GM23338 (cell line): Measurements from ENCODE around the gene DDT. TPM values are rescaled to one million over a fixed set of nuclear protein-coding genes. Genes with fewer than 3 reads are reported as not detected.

Experiments
- ATAC-seq: fragments of 200-7000 bp; cut with Tn5 transposase; 3 replicates; pipeline ENCODE4 v1.9.1; 2020
- DNase-seq: peaks from one replicate; pipeline ENCODE4 v3.0.0-alpha.2; 2015; ENCODE audit warnings: low spot score
- H2AFZ ChIP-seq: fragments of 200-600 bp; sonication (generic); 2 replicates; pipeline ENCODE4 v1.8.0; 2016; ENCODE audit warnings: antibody characterized with exemption, mild to moderate bottlenecking, moderate library complexity
- H3F3A ChIP-seq: fragments of 200-600 bp; sonication (generic); replicated peaks from 2 replicates; pipeline ENCODE4 v1.8.0; 2017; ENCODE audit warnings: antibody characterized with exemption, mixed run types, low read depth
- H3K27ac ChIP-seq: fragments of 200-600 bp; sonication (generic); 2 replicates; pipeline ENCODE4 v1.6.1; 2016; ENCODE audit warnings: low read depth
- H3K27me3 ChIP-seq: fragments of 200-600 bp; sonication (generic); 2 replicates; pipeline ENCODE4 v1.8.0; 2016; ENCODE audit warnings: mild to moderate bottlenecking, mixed run types, moderate library complexity; ENCODE audit not compliant: insufficient read depth
- H3K36me3 ChIP-seq: fragments of 200-600 bp; sonication (generic); 2 replicates; pipeline ENCODE4 v1.8.0; 2016; ENCODE audit warnings: mild to moderate bottlenecking; ENCODE audit not compliant: insufficient read depth
- H3K4me1 ChIP-seq: fragments of 200-600 bp; sonication (generic); 2 replicates; pipeline ENCODE4 v1.8.0; 2016; ENCODE audit warnings: mild to moderate bottlenecking, moderate library complexity; ENCODE audit not compliant: insufficient read depth
- H3K4me2 ChIP-seq: fragments of 200-600 bp; sonication (generic); 2 replicates; pipeline ENCODE4 v1.7.1; 2017; ENCODE audit warnings: mixed run types
- H3K4me3 ChIP-seq: fragments of 200-600 bp; sonication (generic); 2 replicates; pipeline ENCODE4 v1.6.1; 2016; ENCODE audit warnings: mixed run types
- H3K79me2 ChIP-seq: fragments of 200-600 bp; sonication (generic); replicated peaks from 2 replicates; pipeline ENCODE4 v1.8.0; 2017; ENCODE audit warnings: mild to moderate bottlenecking; ENCODE audit not compliant: insufficient read depth
- H3K9me2 ChIP-seq: fragments of 200-600 bp; sonication (generic); 2 replicates; pipeline ENCODE4 v1.8.0; 2017; ENCODE audit not compliant: insufficient read depth
- H4K20me1 ChIP-seq: fragments of 200-600 bp; sonication (generic); replicated peaks from 2 replicates; pipeline ENCODE4 v1.8.0; 2017; ENCODE audit warnings: mild to moderate bottlenecking; ENCODE audit not compliant: insufficient read depth
- H3K27ac Mint-ChIP-seq: 2 replicates; pipeline ENCODE4 v1.8.0; 2020; ENCODE audit warnings: inconsistent platforms, mild to moderate bottlenecking, moderate library complexity, mixed read lengths
- H3K27me3 Mint-ChIP-seq: 3 replicates; pipeline ENCODE4 v1.8.0; 2022; ENCODE audit warnings: low read depth, mild to moderate bottlenecking, moderate library complexity, mixed read lengths, inconsistent platforms; ENCODE audit not compliant: insufficient read depth, poor library complexity
- H3K36me3 Mint-ChIP-seq: 3 replicates; pipeline ENCODE4 v1.8.0; 2021; ENCODE audit warnings: low read depth, mild to moderate bottlenecking, inconsistent platforms, moderate library complexity, mixed read lengths
- H3K4me1 Mint-ChIP-seq: 3 replicates; pipeline ENCODE4 v1.8.0; 2020; ENCODE audit warnings: mild to moderate bottlenecking, inconsistent platforms, mixed read lengths
- H3K4me3 Mint-ChIP-seq: 3 replicates; pipeline ENCODE4 v1.8.0; 2021; ENCODE audit warnings: moderate library complexity, mild to moderate bottlenecking, inconsistent platforms, mixed read lengths
- H3K9me3 Mint-ChIP-seq: 3 replicates; pipeline ENCODE4 v1.8.0; 2020; ENCODE audit warnings: moderate library complexity, mild to moderate bottlenecking, inconsistent platforms, mixed read lengths
- EZH2phosphoT487 ChIP-seq: fragments of 200-600 bp; sonication (generic); IDR thresholded peaks from one replicate; pipeline ENCODE4 v1.8.1; 2018; ENCODE audit warnings: antibody characterized with exemption; ENCODE audit not compliant: unreplicated experiment
- NANOG ChIP-seq: IDR thresholded peaks from 2 replicates; pipeline ENCODE4 v1.6.1; 2016; ENCODE audit warnings: antibody characterized with exemption, borderline replicate concordance
- POLR2AphosphoS5 ChIP-seq: IDR thresholded peaks from 2 replicates; pipeline ENCODE4 v1.6.1; 2016; ENCODE audit warnings: antibody characterized with exemption, low read depth
- REST ChIP-seq: IDR thresholded peaks from one replicate; pipeline ENCODE4 v1.6.1; 2018; ENCODE audit warnings: antibody characterized with exemption; ENCODE audit not compliant: unreplicated experiment
- ZNF114 ChIP-seq: fragments of 250-450 bp; sonication (Bioruptor Pico); IDR thresholded peaks from 2 replicates; pipeline ENCODE4 v1.5.0; 2020; ENCODE audit warnings: mild to moderate bottlenecking, moderate library complexity
- ZNF331 ChIP-seq: fragments of 250-450 bp; sonication (Bioruptor Pico); IDR thresholded peaks from 2 replicates; pipeline ENCODE4 v1.5.0; 2020; ENCODE audit warnings: low read depth, mild to moderate bottlenecking, moderate library complexity
- ZNF462 ChIP-seq: fragments of 250-450 bp; sonication (Bioruptor Pico); IDR thresholded peaks from 2 replicates; pipeline ENCODE4 v1.5.0; 2020; ENCODE audit warnings: mild to moderate bottlenecking, moderate library complexity
- polyA plus RNA-seq: library from polyadenylated mRNA; unstranded; fragments of >200 nt; fragmentation: Nextera tagmentation; extraction: Ambion mirVana; gene quantifications from 2 replicates; pipeline ENCODE4 v1.2.1, GENCODE V29; 2016
- total RNA-seq: library from RNA; depleted of rRNA; stranded (reverse); fragments of >200 nt; shearing (Covaris generic); gene quantifications from 2 replicates; pipeline ENCODE4 v1.2.3, GENCODE V29; 2014
- TF ChIP-seq, protein P1 (sequence below), 2 experiments: fragments of 200-600 bp in 1 of 2; sonication (generic) in 1 of 2; conservative IDR thresholded peaks; 2 replicates each; pipeline versions ENCODE4 v1.5.1 to v1.6.1; 2016 to 2017; ENCODE audit warnings: antibody characterized with exemption in 2 of 2, low read depth in 2 of 2, mild to moderate bottlenecking in 2 of 2, moderate library complexity in 1 of 2
- TF ChIP-seq, protein P2 (sequence below): IDR thresholded peaks from 2 replicates; pipeline ENCODE4 v1.6.1; 2016; ENCODE audit warnings: antibody characterized with exemption

Gene DDT
- total and polyA plus RNA-seq, 2 experiments from 2014 or later = 150 to 232 TPM

DNA sequence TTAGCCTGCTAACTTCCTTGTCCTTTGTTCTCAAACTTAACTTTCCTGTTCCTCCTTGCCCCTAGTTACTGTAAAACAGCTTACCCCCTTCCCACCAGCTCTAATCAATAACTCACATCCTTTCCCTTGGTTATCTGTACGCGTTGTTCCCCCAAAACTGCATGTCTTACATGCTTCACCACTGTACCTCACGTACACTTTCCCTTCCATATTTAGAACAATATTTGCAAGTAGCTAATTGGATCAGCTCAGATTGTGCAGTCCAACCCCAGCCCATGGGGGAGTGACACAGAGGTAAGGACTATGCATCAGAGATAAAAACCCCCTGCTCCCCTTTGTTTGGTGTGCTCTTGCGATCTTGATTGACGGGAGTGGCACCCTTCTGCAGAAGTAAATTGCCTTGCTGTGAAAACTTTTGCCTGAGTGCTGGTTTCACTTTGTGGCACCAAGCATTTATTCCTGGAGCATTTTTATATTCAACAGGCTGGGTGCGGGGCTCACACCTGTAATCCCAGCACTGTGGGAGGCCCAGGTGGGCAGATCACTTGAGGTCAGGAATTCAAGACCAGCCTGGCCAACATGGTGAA, 49.1 kb downstream of the DDT start:
- no peaks in the 10 kb centered on the region for H3K79me2 ChIP-seq
- ATAC-seq = no peak
- peaks cover 38% of the 10 kb centered on the region for H3K9me3 Mint-ChIP-seq
- peaks cover 61% of the 10 kb centered on the region for H3K36me3 Mint-ChIP-seq
- no peaks in the 10 kb centered on the region for H3F3A ChIP-seq
- H3K4me3 Mint-ChIP-seq = no peak overlapping the region
- no peaks in the 10 kb centered on the region for H3K4me1 ChIP-seq
- H3K36me3 ChIP-seq = peaks cover 8% of the 10 kb centered on the region
- H2AFZ ChIP-seq = no peak overlapping the region
- no peak overlapping the region for H3K4me3 ChIP-seq
- no peaks in the 10 kb centered on the region for H3K4me1 Mint-ChIP-seq
- DNase-seq = no peak
- peaks cover 1% of the 10 kb centered on the region for H3K27me3 Mint-ChIP-seq
- H3K27me3 ChIP-seq = no peaks in the 10 kb centered on the region
- no peaks in the 10 kb centered on the region for H3K9me2 ChIP-seq
- H3K27ac ChIP-seq = no peak overlapping the region
- H3K27ac Mint-ChIP-seq = no peak overlapping the region
- TF ChIP-seq ZNF114 (no peak), NANOG (no peak), REST (no peak), ZNF331 (CRISPR knock-in tag) (no peak), POLR2AphosphoS5 (no peak)
- TF ChIP-seq, protein P1, sequence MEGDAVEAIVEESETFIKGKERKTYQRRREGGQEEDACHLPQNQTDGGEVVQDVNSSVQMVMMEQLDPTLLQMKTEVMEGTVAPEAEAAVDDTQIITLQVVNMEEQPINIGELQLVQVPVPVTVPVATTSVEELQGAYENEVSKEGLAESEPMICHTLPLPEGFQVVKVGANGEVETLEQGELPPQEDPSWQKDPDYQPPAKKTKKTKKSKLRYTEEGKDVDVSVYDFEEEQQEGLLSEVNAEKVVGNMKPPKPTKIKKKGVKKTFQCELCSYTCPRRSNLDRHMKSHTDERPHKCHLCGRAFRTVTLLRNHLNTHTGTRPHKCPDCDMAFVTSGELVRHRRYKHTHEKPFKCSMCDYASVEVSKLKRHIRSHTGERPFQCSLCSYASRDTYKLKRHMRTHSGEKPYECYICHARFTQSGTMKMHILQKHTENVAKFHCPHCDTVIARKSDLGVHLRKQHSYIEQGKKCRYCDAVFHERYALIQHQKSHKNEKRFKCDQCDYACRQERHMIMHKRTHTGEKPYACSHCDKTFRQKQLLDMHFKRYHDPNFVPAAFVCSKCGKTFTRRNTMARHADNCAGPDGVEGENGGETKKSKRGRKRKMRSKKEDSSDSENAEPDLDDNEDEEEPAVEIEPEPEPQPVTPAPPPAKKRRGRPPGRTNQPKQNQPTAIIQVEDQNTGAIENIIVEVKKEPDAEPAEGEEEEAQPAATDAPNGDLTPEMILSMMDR (conservative IDR thresholded peaks at IDR 0.05; ENCODE audit: low read depth in 2 of 2) = no peak
- H3K4me2 ChIP-seq = no peak overlapping the region
- peaks cover 3% of the 10 kb centered on the region; the same call in 1 of the 2 replicates for H4K20me1 ChIP-seq

DNA sequence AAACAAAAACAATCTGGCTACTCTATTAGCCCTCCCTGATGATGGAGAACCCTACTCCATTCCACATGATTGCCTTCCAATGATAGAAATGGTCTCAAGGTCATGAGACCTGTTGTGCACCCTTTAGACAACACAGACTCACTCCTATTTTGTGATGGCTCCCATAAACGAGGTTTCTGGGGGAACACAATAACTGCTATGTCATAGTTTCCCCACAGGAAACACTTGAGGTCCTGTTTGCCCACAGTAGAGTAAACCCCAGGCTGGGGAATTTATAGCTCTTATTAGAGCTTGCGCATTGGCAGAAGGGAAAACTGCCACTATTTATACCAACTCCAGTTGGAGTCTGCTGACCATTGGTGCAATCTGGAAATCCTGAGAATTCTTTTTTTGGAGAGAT, 51.3 kb downstream of the DDT start:
- ATAC-seq (no peak), DNase-seq (no peak)
- H3K9me2 ChIP-seq = no peaks in the 10 kb centered on the region
- H3K27me3 ChIP-seq = no peaks in the 10 kb centered on the region
- no peaks in the 10 kb centered on the region for H3K4me1 Mint-ChIP-seq
- no peaks in the 10 kb centered on the region for H3K27me3 Mint-ChIP-seq
- peaks cover 36% of the 10 kb centered on the region for H3K9me3 Mint-ChIP-seq
- no peak overlapping the region for H2AFZ ChIP-seq
- no peaks in the 10 kb centered on the region for H3K79me2 ChIP-seq
- TF ChIP-seq, protein P2, sequence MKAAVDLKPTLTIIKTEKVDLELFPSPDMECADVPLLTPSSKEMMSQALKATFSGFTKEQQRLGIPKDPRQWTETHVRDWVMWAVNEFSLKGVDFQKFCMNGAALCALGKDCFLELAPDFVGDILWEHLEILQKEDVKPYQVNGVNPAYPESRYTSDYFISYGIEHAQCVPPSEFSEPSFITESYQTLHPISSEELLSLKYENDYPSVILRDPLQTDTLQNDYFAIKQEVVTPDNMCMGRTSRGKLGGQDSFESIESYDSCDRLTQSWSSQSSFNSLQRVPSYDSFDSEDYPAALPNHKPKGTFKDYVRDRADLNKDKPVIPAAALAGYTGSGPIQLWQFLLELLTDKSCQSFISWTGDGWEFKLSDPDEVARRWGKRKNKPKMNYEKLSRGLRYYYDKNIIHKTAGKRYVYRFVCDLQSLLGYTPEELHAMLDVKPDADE = no peak
- TF ChIP-seq ZNF114 (no peak), EZH2phosphoT487 (no peak), ZNF462 (CRISPR knock-in tag) (no peak), ZNF331 (CRISPR knock-in tag) (no peak)
- no peaks in the 10 kb centered on the region for H3F3A ChIP-seq
- H3K4me1 ChIP-seq = no peaks in the 10 kb centered on the region
- H3K4me2 ChIP-seq = no peak overlapping the region
- H3K4me3 ChIP-seq = no peak overlapping the region
- H3K27ac Mint-ChIP-seq = no peak overlapping the region
- H4K20me1 ChIP-seq = no peaks in the 10 kb centered on the region; the same call in 1 of the 2 replicates
- peaks cover 47% of the 10 kb centered on the region for H3K36me3 Mint-ChIP-seq
- no peak overlapping the region for H3K4me3 Mint-ChIP-seq
- no peak overlapping the region for H3K27ac ChIP-seq
- H3K36me3 ChIP-seq = peaks cover 8% of the 10 kb centered on the region; the same call in 1 of the 2 replicates
